Transverse colon (tissue), 4 donors: Measurements from ENCODE around the gene KLHL29. TPM values are rescaled to one million over a fixed set of nuclear protein-coding genes. Genes with fewer than 3 reads are reported as not detected.
A peak's percentile ranks its signal among the peaks of the same experiment; 100 is the strongest.

Source experiments
- DNase-seq: peaks from one replicate; pipeline ENCODE4 v3.0.0-alpha.2; 2019
- H3K27ac ChIP-seq, 4 donors: fragments of 200-600 bp; sonication (generic); 2 replicates each; pipeline ENCODE4 v1.5.1; 2016 to 2018; ENCODE audit warnings: inconsistent platforms in 4 of 4
- H3K27me3 ChIP-seq: fragments of 200-600 bp; sonication (generic); 2 replicates; pipeline ENCODE4 v1.5.1; 2017; ENCODE audit warnings: inconsistent platforms
- H3K36me3 ChIP-seq, 4 donors: fragments of 200-600 bp; sonication (generic); 2 replicates each; pipeline ENCODE4 v1.5.1; 2017 to 2019; ENCODE audit warnings: inconsistent platforms in 4 of 4
- H3K4me1 ChIP-seq, 4 donors: fragments of 200-600 bp; sonication (generic); 2 replicates each; pipeline ENCODE4 v1.5.1; 2017 to 2020; ENCODE audit warnings: inconsistent platforms in 4 of 4
- H3K4me3 ChIP-seq, 4 donors: fragments of 200-600 bp; sonication (generic); 1 replicate in 1 of 4; 2 replicates in 3 of 4; pipeline versions ENCODE4 v1.5.1 to v1.6.1; 2017 to 2019; ENCODE audit warnings: inconsistent platforms in 4 of 4
- H3K9me3 ChIP-seq, 2 donors: fragments of 200-600 bp; sonication (generic); 2 replicates each; pipeline ENCODE4 v1.5.1; 2017 to 2019; ENCODE audit warnings: inconsistent platforms in 2 of 2
- EP300 ChIP-seq: sonication (generic); formaldehyde crosslinking; IDR thresholded peaks from one replicate; pipeline ENCODE4 v1.6.1; 2017; ENCODE audit warnings: antibody characterized with exemption, low read depth
- POLR2A ChIP-seq: fragments of 450-650 bp; IDR thresholded peaks from one replicate; pipeline ENCODE4 v1.6.1; 2016; ENCODE audit warnings: antibody characterized with exemption, mild to moderate bottlenecking, moderate library complexity
- POLR2AphosphoS5 ChIP-seq, 3 donors: sonication (generic); formaldehyde crosslinking; IDR thresholded peaks; one replicate each; pipeline ENCODE4 v1.6.1; 2016; ENCODE audit warnings: antibody characterized with exemption in 3 of 3
- WGBS, 2 donors: methylation state at CpG; one replicate each; pipeline ENCODE4 v1.1.5; 2018; ENCODE audit warnings: low coverage in 1 of 2; 5-methylcytosine and 5-hydroxymethylcytosine counted together
- in situ Hi-C, 4 donors: fragments of 200-750 bp; cut with MboI; loops; one replicate each; pipeline versions ENCODE4 v1.15.0 to v1.15.1; 2017; ENCODE audit warnings: low sequenced_read_pairs in 3 of 4, low pct_ligation_motif_present in 1 of 4, low pct_unique_long_range_greater_than_20kb in 1 of 4
- intact Hi-C: fragments of 100-400 bp; cut with DNase I; formaldehyde crosslinking; loops from one replicate; pipeline ENCODE4 v1.15.1; 2023; ENCODE audit warnings: low total_unique reads
- total RNA-seq, 4 donors: library from RNA; depleted of rRNA; stranded (reverse); fragments of >200 nt; gene quantifications; one replicate each; pipeline ENCODE4 v1.1.0, GENCODE V29; 2016
- TF ChIP-seq, protein P1 (sequence below), 5 experiments: fragments of 200-600 bp in 3 of 5; fragments of 450-650 bp in 2 of 5; sonication (generic) in 3 of 5; IDR thresholded peaks; 1 replicate in 2 of 5; 2 replicates in 3 of 5; pipeline ENCODE4 v1.5.1; 2016 to 2017; ENCODE audit warnings: antibody characterized with exemption in 5 of 5, inconsistent platforms in 3 of 5, mild to moderate bottlenecking in 2 of 5, moderate library complexity in 1 of 5

KLHL29 gene
- total RNA-seq, 4 donors from 2014 or later = 3.3 to 16.5 (median 5.8) TPM

DNA sequence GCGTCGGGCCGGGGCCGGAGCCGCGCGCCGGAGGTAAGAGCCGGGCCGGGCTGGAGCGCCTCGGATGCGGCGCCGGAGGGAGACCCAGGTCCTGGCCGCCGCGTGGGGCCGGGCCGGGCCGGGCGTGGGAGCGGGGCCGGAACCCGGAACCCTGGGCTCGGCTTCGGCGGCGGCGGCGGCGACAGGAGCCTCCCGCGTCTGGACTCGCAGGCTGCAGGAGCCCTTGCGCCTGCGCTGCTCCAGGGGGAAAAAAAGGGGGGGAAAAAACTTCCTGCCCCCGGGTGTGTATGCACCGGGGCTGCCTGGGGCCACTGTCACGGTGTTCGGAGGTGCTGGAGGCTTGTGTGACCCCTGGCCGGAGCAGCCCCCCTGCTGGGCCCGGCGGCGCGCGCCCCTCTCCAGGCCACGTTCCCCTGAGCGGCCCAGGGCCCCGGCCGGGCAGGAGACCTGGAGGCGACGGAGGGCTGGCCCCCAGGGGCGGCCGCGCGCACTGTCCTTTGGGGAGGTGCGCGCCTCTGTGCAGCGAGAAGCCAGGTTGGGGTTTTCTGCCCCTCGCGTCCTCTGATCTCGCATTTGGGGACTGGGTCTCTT lies 864 bp downstream of the KLHL29 start:
- intact Hi-C loops = loop anchor here (10.0 kb wide), 1 partner anchor 239 kb away; no protein-coding TSS in a partner anchor
- Histone ChIP-seq H3K36me3 (no peaks in the 10 kb centered on the region), H3K4me3 (peak overlapping the region; percentile 52 to 82 (median 62)), H3K27me3 (peaks cover 34% of the 10 kb centered on the region), H3K4me1 (peaks cover 0 to 26% (median 19%) of the 10 kb centered on the region in 4 donors), H3K9me3 (no peaks in the 10 kb centered on the region), H3K27ac (peak overlapping the region; percentile 77 to 88 (median 84))
- TF ChIP-seq, protein P1, sequence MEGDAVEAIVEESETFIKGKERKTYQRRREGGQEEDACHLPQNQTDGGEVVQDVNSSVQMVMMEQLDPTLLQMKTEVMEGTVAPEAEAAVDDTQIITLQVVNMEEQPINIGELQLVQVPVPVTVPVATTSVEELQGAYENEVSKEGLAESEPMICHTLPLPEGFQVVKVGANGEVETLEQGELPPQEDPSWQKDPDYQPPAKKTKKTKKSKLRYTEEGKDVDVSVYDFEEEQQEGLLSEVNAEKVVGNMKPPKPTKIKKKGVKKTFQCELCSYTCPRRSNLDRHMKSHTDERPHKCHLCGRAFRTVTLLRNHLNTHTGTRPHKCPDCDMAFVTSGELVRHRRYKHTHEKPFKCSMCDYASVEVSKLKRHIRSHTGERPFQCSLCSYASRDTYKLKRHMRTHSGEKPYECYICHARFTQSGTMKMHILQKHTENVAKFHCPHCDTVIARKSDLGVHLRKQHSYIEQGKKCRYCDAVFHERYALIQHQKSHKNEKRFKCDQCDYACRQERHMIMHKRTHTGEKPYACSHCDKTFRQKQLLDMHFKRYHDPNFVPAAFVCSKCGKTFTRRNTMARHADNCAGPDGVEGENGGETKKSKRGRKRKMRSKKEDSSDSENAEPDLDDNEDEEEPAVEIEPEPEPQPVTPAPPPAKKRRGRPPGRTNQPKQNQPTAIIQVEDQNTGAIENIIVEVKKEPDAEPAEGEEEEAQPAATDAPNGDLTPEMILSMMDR (IDR thresholded peaks at IDR 0.05) = no peak
- TF ChIP-seq POLR2A (no peak), POLR2AphosphoS5 (IDR thresholded peaks at IDR 0.05) (no peak), EP300 (no peak)
- in situ Hi-C loops = no loop called here
- no peak for DNase-seq
- 0% methylated on average over 31 of the region's 63 CpGs; no CpG with 5 or more reads in 1 of the 2 donors for WGBS, 2 donors

DNA sequence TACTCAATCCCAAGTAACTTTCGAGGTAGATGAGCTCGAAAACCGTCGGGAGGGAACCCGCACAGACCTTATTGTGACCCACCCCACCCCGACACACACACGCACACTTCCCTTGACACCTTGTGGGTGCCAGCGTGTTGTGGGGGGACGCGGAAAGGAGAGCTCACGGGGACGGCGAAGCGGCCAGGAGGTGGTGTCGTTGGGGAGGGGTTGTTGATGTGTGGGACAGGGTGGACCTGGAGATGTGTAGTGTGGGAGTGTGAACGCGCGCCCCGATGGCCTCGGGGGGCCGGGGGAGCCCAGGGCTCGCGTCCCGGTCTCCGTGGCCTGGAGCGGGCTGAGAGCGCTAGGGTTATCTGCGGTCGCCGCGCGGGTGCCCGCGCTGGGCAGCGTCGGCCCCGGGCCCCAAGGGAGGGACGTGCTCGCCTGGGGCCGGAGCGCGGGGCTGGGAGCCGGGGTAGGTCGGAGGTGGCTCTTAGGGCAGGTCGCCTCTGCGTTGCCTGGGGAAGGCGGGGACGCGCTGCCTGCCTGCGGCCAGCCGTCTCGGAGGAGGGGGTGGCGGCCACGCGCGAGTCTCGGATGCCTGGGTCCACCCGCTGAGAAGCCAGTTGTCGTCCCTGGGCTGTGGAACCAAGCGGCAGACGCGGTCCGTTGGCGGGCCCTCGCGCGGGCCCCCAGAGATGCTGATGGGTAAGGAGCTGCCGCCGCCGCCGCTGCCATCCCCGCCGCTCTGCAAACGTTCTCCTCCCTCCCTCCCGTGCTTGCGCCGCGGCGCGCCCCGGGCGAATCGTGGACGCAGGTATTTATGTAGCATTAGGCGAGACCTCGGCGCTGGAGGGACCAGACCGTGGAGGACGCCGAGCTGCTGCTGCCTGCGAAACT lies 1.6 kb downstream of the KLHL29 start:
- Histone ChIP-seq H3K4me3 (peak overlapping the region; percentile 52 to 82 (median 62)), H3K27ac (peak overlapping the region; percentile 77 to 88 (median 84))
- WGBS, 2 donors = 1% methylated on average over 84 of the region's 91 CpGs; no CpG with 5 or more reads in 1 of the 2 donors

DNA sequence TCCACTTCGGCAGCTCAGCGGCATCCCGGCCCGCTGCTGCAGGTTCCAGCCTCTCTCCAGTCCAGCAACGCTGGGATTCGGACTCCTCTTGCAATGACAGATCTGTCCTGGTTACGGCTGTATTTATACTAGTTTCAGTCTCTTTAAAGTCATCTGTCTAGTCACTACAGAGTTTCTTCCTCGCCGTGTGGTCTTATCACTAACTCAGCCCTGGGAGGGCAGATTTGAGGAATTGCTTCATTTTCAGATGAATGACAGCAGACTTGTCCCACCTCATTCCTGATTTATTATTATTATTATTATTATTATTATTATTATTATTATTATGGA lies 2.2 kb downstream of the KLHL29 start:
- H3K4me1 ChIP-seq = peaks cover 0 to 26% (median 17%) of the 10 kb centered on the region in 4 donors
- no peaks in the 10 kb centered on the region for H3K9me3 ChIP-seq
- intact Hi-C loops (loop anchor here (10.0 kb wide), 1 partner anchor 238 kb away; no protein-coding TSS in a partner anchor), in situ Hi-C loops (no loop called here)
- peaks cover 34% of the 10 kb centered on the region for H3K27me3 ChIP-seq
- H3K4me3 ChIP-seq = peak overlapping the region; percentile 52 to 82 (median 62)
- peak overlapping the region; percentile 77 to 88 (median 84) for H3K27ac ChIP-seq
- H3K36me3 ChIP-seq = no peaks in the 10 kb centered on the region
- TF ChIP-seq POLR2A (no peak), POLR2AphosphoS5 (IDR thresholded peaks at IDR 0.05) (no peak), EP300 (no peak)
- TF ChIP-seq, protein P1 (IDR thresholded peaks at IDR 0.05) = no peak
- 3 to 8% methylated on average over 5 to 9 of the region's 9 CpGs for WGBS, 2 donors
- no peak for DNase-seq

More for the DNA sequence above, 1.6 kb downstream of the KLHL29 start:
- no peak for TF ChIP-seq EP300
- peak in 1 of 3 donors; percentile 23 for TF ChIP-seq POLR2AphosphoS5 (IDR thresholded peaks at IDR 0.05)
- in situ Hi-C loops = no loop called here
- Histone ChIP-seq H3K36me3 (no peaks in the 10 kb centered on the region), H3K9me3 (no peaks in the 10 kb centered on the region), H3K4me1 (peaks cover 0 to 26% (median 17%) of the 10 kb centered on the region in 4 donors), H3K27me3 (peaks cover 34% of the 10 kb centered on the region)
- intact Hi-C loops = loop anchor here (10.0 kb wide), 1 partner anchor 238 kb away; no protein-coding TSS in a partner anchor
- DNase-seq = peak; percentile 35

DNA sequence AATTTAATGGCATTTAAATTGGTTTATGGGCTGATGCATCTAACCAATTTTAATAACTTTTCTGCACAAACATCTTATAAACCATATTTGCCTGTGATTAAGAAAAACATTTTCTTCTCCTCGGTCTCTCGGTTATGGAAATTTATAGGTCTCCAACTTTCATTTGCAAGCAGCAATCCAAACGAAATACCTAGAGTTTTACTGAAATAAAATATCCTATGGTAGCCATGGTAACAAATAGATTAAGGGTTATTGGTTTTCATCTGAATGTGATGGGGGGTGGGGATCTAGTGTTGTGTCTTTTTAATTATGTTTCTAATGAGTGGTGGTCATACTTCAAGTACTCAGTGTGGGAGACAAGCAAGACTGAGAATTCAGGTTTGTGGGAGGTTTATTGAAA lies 2.9 kb downstream of the KLHL29 start:
- intact Hi-C loops (loop anchor here (10.0 kb wide), 1 partner anchor 237 kb away; no protein-coding TSS in a partner anchor), in situ Hi-C loops (no loop called here)
- DNase-seq = no peak
- peaks cover 0 to 26% (median 17%) of the 10 kb centered on the region in 4 donors for H3K4me1 ChIP-seq
- no peak overlapping the region for H3K27ac ChIP-seq
- WGBS, 2 donors = 63 to 79% methylated on average over 3 of the region's 3 CpGs
- H3K27me3 ChIP-seq = peaks cover 34% of the 10 kb centered on the region
- no peaks in the 10 kb centered on the region for H3K9me3 ChIP-seq
- H3K4me3 ChIP-seq = no peak overlapping the region
- TF ChIP-seq POLR2AphosphoS5 (IDR thresholded peaks at IDR 0.05) = no peak
- no peak for TF ChIP-seq POLR2A
- TF ChIP-seq, protein P1 (IDR thresholded peaks at IDR 0.05) = no peak
- no peak for TF ChIP-seq EP300
- no peaks in the 10 kb centered on the region for H3K36me3 ChIP-seq
